ENCODE measurements around the gene B3GNT2. TPM values are rescaled to one million over a fixed set of nuclear protein-coding genes. Genes with fewer than 3 reads are reported as not detected.

Gene B3GNT2
- total and polyA plus RNA-seq, 7 experiments from 2014 or later: 16.3 to 37.0 (median 20.3) TPM

- DNase-seq (no peak), ATAC-seq (no peak)
- Histone ChIP-seq H3K27me3 (ENCODE audit: control insufficient read depth in 2 of 2, insufficient read depth in 2 of 2, low read length in 2 of 2) (no peaks in the 10 kb centered on the region), H3K27ac (ENCODE audit: low read depth, low read length) (no peak overlapping the region), H3K36me3 (ENCODE audit: control insufficient read depth in 2 of 3, insufficient read depth in 3 of 3, low read length in 3 of 3) (no peaks in the 10 kb centered on the region), H3K9me3 (ENCODE audit: control insufficient read depth in 2 of 3, low read length in 3 of 3) (no peaks in the 10 kb centered on the region), H3K4me3 (ENCODE audit: low read length) (no peak overlapping the region), H3K4me1 (ENCODE audit: control insufficient read depth in 2 of 2, insufficient read depth in 2 of 2, low read length in 2 of 2) (no peaks in the 10 kb centered on the region)
- peaks cover 0 to 2% (median 0%) of the 10 kb centered on the region in 11 donors for H3K9me3 Mint-ChIP-seq
- intact Hi-C loops (cut with micrococcal nuclease): no loop called here
- no peaks in the 10 kb centered on the region for H3K27me3 Mint-ChIP-seq
- H3K27ac Mint-ChIP-seq: peak overlapping the region in 1 of 9 donors; percentile 18
- no peak overlapping the region for H3K4me3 Mint-ChIP-seq
- H3K36me3 Mint-ChIP-seq: peaks cover 0 to 3% (median 0%) of the 10 kb centered on the region in 5 donors
- POLR2A ChIA-PET: no interaction called here
- CTCF ChIA-PET: no interaction called here
- H3K4me1 Mint-ChIP-seq: peaks cover 0 to 4% (median 0%) of the 10 kb centered on the region in 7 donors
Measured at GRCh38 chr2:62236499-62236898, 40.6 kb downstream of the B3GNT2 start.

- peaks cover 0 to 2% (median 0%) of the 10 kb centered on the region in 11 donors for H3K9me3 Mint-ChIP-seq
- H3K4me1 ChIP-seq (ENCODE audit: control insufficient read depth in 2 of 2, insufficient read depth in 2 of 2, low read length in 2 of 2): no peaks in the 10 kb centered on the region
- no peak overlapping the region for H3K27ac Mint-ChIP-seq
- DNase-seq (no peak), ATAC-seq (no peak)
- peaks cover 0 to 2% (median 0%) of the 10 kb centered on the region in 7 donors for H3K4me1 Mint-ChIP-seq
- no peaks in the 10 kb centered on the region for H3K27me3 ChIP-seq (ENCODE audit: control insufficient read depth in 2 of 2, insufficient read depth in 2 of 2, low read length in 2 of 2)
- no peaks in the 10 kb centered on the region for H3K9me3 ChIP-seq (ENCODE audit: control insufficient read depth in 2 of 3, low read length in 3 of 3)
- POLR2A ChIA-PET: no interaction called here
- no peaks in the 10 kb centered on the region for H3K36me3 Mint-ChIP-seq
- no peak overlapping the region for H3K27ac ChIP-seq (ENCODE audit: low read depth, low read length)
- intact Hi-C loops (cut with micrococcal nuclease): no loop called here
- H3K4me3 ChIP-seq (ENCODE audit: low read length): no peak overlapping the region
- no peak overlapping the region for H3K4me3 Mint-ChIP-seq
- CTCF ChIA-PET: no interaction called here
- H3K36me3 ChIP-seq (ENCODE audit: control insufficient read depth in 2 of 3, insufficient read depth in 3 of 3, low read length in 3 of 3): no peaks in the 10 kb centered on the region
- no peaks in the 10 kb centered on the region for H3K27me3 Mint-ChIP-seq
Measured at GRCh38 chr2:62238236-62238635, 42.3 kb downstream of the B3GNT2 start.

- H3K9me3 Mint-ChIP-seq: peaks cover 0 to 2% (median 0%) of the 10 kb centered on the region in 11 donors
- Histone ChIP-seq H3K27me3 (ENCODE audit: control insufficient read depth in 2 of 2, insufficient read depth in 2 of 2, low read length in 2 of 2) (no peaks in the 10 kb centered on the region), H3K9me3 (ENCODE audit: control insufficient read depth in 2 of 3, low read length in 3 of 3) (no peaks in the 10 kb centered on the region), H3K4me1 (ENCODE audit: control insufficient read depth in 2 of 2, insufficient read depth in 2 of 2, low read length in 2 of 2) (no peaks in the 10 kb centered on the region), H3K4me3 (ENCODE audit: low read length) (no peak overlapping the region), H3K27ac (ENCODE audit: low read depth, low read length) (no peak overlapping the region), H3K36me3 (ENCODE audit: control insufficient read depth in 2 of 3, insufficient read depth in 3 of 3, low read length in 3 of 3) (no peaks in the 10 kb centered on the region)
- intact Hi-C loops (cut with micrococcal nuclease): loop anchor here in 1 of 2 donors (10.0 kb wide), 1 partner anchor 46 kb away; the partner anchor contains the start of gene B3GNT2
- ATAC-seq: no peak
- ChIA-PET POLR2A (no interaction called here), CTCF (no interaction called here)
- H3K27me3 Mint-ChIP-seq: no peaks in the 10 kb centered on the region
- no peak overlapping the region for H3K4me3 Mint-ChIP-seq
- H3K4me1 Mint-ChIP-seq: peaks cover 0 to 2% (median 0%) of the 10 kb centered on the region in 7 donors
- no peak for DNase-seq
- peak overlapping the region in 1 of 9 donors; percentile 6 for H3K27ac Mint-ChIP-seq
- no peaks in the 10 kb centered on the region for H3K36me3 Mint-ChIP-seq
Measured at GRCh38 chr2:62240546-62240945, 44.6 kb downstream of the B3GNT2 start.

- Histone ChIP-seq H3K4me3 (ENCODE audit: low read length) (no peak overlapping the region), H3K27me3 (ENCODE audit: control insufficient read depth in 2 of 2, insufficient read depth in 2 of 2, low read length in 2 of 2) (no peaks in the 10 kb centered on the region), H3K9me3 (ENCODE audit: control insufficient read depth in 2 of 3, low read length in 3 of 3) (no peaks in the 10 kb centered on the region), H3K36me3 (ENCODE audit: control insufficient read depth in 2 of 3, insufficient read depth in 3 of 3, low read length in 3 of 3) (no peaks in the 10 kb centered on the region), H3K4me1 (ENCODE audit: control insufficient read depth in 2 of 2, insufficient read depth in 2 of 2, low read length in 2 of 2) (no peaks in the 10 kb centered on the region), H3K27ac (ENCODE audit: low read depth, low read length) (no peak overlapping the region)
- H3K27ac Mint-ChIP-seq: no peak overlapping the region
- H3K4me3 Mint-ChIP-seq: no peak overlapping the region
- H3K4me1 Mint-ChIP-seq: peaks cover 0 to 2% (median 0%) of the 10 kb centered on the region in 7 donors
- no peaks in the 10 kb centered on the region for H3K36me3 Mint-ChIP-seq
- no peaks in the 10 kb centered on the region for H3K27me3 Mint-ChIP-seq
- POLR2A ChIA-PET: no interaction called here
- CTCF ChIA-PET: no interaction called here
- intact Hi-C loops (cut with micrococcal nuclease): loop anchor here in 1 of 2 donors (10.0 kb wide), 1 partner anchor 49 kb away; the partner anchor contains the start of gene B3GNT2
- DNase-seq: no peak
- no peaks in the 10 kb centered on the region for H3K9me3 Mint-ChIP-seq
- ATAC-seq: no peak
Measured at GRCh38 chr2:62243983-62244382, 48.1 kb downstream of the B3GNT2 start.

GRCh38 chr2:62248226-62248625, 52.3 kb downstream of the B3GNT2 start:
- Histone ChIP-seq H3K27me3 (ENCODE audit: control insufficient read depth in 2 of 2, insufficient read depth in 2 of 2, low read length in 2 of 2) (no peaks in the 10 kb centered on the region), H3K36me3 (ENCODE audit: control insufficient read depth in 2 of 3, insufficient read depth in 3 of 3, low read length in 3 of 3) (no peaks in the 10 kb centered on the region), H3K4me1 (ENCODE audit: control insufficient read depth in 2 of 2, insufficient read depth in 2 of 2, low read length in 2 of 2) (no peaks in the 10 kb centered on the region), H3K27ac (ENCODE audit: low read depth, low read length) (no peak overlapping the region), H3K4me3 (ENCODE audit: low read length) (no peak overlapping the region), H3K9me3 (ENCODE audit: control insufficient read depth in 2 of 3, low read length in 3 of 3) (no peaks in the 10 kb centered on the region)
- H3K9me3 Mint-ChIP-seq: no peaks in the 10 kb centered on the region
- intact Hi-C loops (cut with micrococcal nuclease): loop anchor here in 1 of 2 donors (10.0 kb wide), 1 partner anchor 53 kb away; the partner anchor contains the start of gene B3GNT2
- H3K36me3 Mint-ChIP-seq: peaks cover 0 to 5% (median 0%) of the 10 kb centered on the region in 5 donors
- no peak overlapping the region for H3K27ac Mint-ChIP-seq
- ATAC-seq (no peak), DNase-seq (no peak)
- ChIA-PET POLR2A (no interaction called here), CTCF (no interaction called here)
- no peaks in the 10 kb centered on the region for H3K27me3 Mint-ChIP-seq
- no peaks in the 10 kb centered on the region for H3K4me1 Mint-ChIP-seq
- no peak overlapping the region for H3K4me3 Mint-ChIP-seq

GRCh38 chr2:62250239-62250638, 54.3 kb downstream of the B3GNT2 start:
- intact Hi-C loops (cut with micrococcal nuclease): no loop called here
- Histone ChIP-seq H3K27ac (ENCODE audit: low read depth, low read length) (no peak overlapping the region), H3K27me3 (ENCODE audit: control insufficient read depth in 2 of 2, insufficient read depth in 2 of 2, low read length in 2 of 2) (no peaks in the 10 kb centered on the region), H3K9me3 (ENCODE audit: control insufficient read depth in 2 of 3, low read length in 3 of 3) (no peaks in the 10 kb centered on the region), H3K4me1 (ENCODE audit: control insufficient read depth in 2 of 2, insufficient read depth in 2 of 2, low read length in 2 of 2) (no peaks in the 10 kb centered on the region), H3K36me3 (ENCODE audit: control insufficient read depth in 2 of 3, insufficient read depth in 3 of 3, low read length in 3 of 3) (no peaks in the 10 kb centered on the region), H3K4me3 (ENCODE audit: low read length) (no peak overlapping the region)
- ATAC-seq (no peak), DNase-seq (no peak)
- Mint-ChIP-seq H3K27me3 (no peaks in the 10 kb centered on the region), H3K9me3 (no peaks in the 10 kb centered on the region), H3K27ac (no peak overlapping the region), H3K4me1 (no peaks in the 10 kb centered on the region), H3K36me3 (peaks cover 0 to 5% (median 0%) of the 10 kb centered on the region in 5 donors), H3K4me3 (no peak overlapping the region)
- CTCF ChIA-PET: no interaction called here
- POLR2A ChIA-PET: no interaction called here

- CTCF ChIA-PET: no interaction called here
- POLR2A ChIA-PET: no interaction called here
- H3K27me3 Mint-ChIP-seq: no peaks in the 10 kb centered on the region
- no peaks in the 10 kb centered on the region for H3K4me1 ChIP-seq (ENCODE audit: control insufficient read depth in 2 of 2, insufficient read depth in 2 of 2, low read length in 2 of 2)
- no peak for DNase-seq
- no peak overlapping the region for H3K4me3 Mint-ChIP-seq
- H3K9me3 Mint-ChIP-seq: no peaks in the 10 kb centered on the region
- H3K9me3 ChIP-seq (ENCODE audit: control insufficient read depth in 2 of 3, low read length in 3 of 3): no peaks in the 10 kb centered on the region
- H3K4me3 ChIP-seq (ENCODE audit: low read length): no peak overlapping the region
- peak overlapping the region in 1 of 9 donors; percentile 21 for H3K27ac Mint-ChIP-seq
- no peaks in the 10 kb centered on the region for H3K27me3 ChIP-seq (ENCODE audit: control insufficient read depth in 2 of 2, insufficient read depth in 2 of 2, low read length in 2 of 2)
- H3K4me1 Mint-ChIP-seq: no peaks in the 10 kb centered on the region
- no peaks in the 10 kb centered on the region for H3K36me3 ChIP-seq (ENCODE audit: control insufficient read depth in 2 of 3, insufficient read depth in 3 of 3, low read length in 3 of 3)
- peaks cover 0 to 5% (median 0%) of the 10 kb centered on the region in 5 donors for H3K36me3 Mint-ChIP-seq
- no peak for ATAC-seq
- no peak overlapping the region for H3K27ac ChIP-seq (ENCODE audit: low read depth, low read length)
- intact Hi-C loops (cut with micrococcal nuclease): no loop called here
Measured at GRCh38 chr2:62254424-62255266, 58.7 kb downstream of the B3GNT2 start.
